ENCODE data around the gene PLN.

DNA sequence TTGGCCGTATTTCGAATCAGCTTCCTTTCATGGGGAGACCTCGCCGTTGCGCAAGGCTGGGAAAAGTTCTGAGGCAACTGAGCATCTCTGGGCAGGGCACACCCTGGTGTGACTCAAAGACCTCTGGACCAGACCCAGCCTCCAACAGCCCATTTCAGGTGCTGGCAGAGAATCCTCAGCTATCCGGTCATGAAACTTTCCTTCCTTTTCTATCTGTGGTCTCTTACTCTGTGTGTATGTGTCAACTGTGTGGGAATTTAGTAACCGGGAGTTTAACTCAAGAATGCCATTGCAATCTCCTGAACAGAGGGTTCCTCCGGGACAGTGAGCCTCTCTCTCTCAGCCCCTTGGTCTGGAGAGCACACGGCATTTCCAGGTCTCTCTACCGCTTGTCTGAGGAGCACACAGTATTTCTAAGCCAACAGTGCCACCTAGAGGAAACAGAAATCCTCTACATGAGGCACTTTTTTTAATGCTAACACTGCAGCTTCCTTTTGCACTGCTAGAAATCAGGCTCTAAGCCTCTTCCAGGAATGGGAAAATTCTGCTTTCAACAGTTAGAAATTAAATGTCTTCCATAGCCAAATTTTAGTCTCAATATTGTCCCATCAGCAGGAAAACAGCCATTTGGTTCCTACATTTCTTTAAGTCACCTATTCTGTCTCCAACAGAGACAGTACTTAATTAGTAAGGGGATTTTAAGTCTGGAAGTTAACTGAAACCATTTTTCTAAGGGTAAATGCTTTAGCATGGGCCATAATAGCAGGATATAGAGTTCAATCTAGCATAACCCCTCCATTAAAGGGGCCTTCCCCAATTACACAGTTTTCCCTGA is 32.7 kb downstream of the PLN start:
- TF ChIP-seq ZNF274 (IDR thresholded peaks at IDR 0.05; ENCODE audit: low read depth, low read length) (no peak), YY1 (IDR thresholded peaks at IDR 0.05; ENCODE audit: insufficient read depth, insufficient read length) (no peak)

All from NT2/D1 (cell line).